Right cardiac atrium (tissue), 5 donors: ENCODE results near the gene AP1M1. TPM values are rescaled to one million over a fixed set of nuclear protein-coding genes. Genes with fewer than 3 reads are reported as not detected.

ENCODE experiments used
- ATAC-seq, 2 donors: fragments of 200-7000 bp; cut with Tn5 transposase; one replicate each; pipeline versions ENCODE4 v1.8.0 to v1.9.1; 2020; ENCODE audit warnings: moderate library complexity in 2 of 2, mild to moderate bottlenecking in 1 of 2
- DNase-seq, 3 donors: peaks; one replicate each; pipeline ENCODE4 v3.0.0-alpha.2; 2020
- H3K27ac ChIP-seq: one replicate; pipeline ENCODE4 v1.5.1; 2013; ENCODE audit warnings: mild to moderate bottlenecking, low read length, control low read depth, moderate library complexity
- H3K27me3 ChIP-seq: one replicate; pipeline ENCODE4 v1.6.1; 2013; ENCODE audit not compliant: control insufficient read depth, insufficient read depth
- H3K4me1 ChIP-seq: one replicate; pipeline ENCODE4 v1.6.1; 2013; ENCODE audit warnings: low read length; ENCODE audit not compliant: control insufficient read depth, insufficient read depth
- H3K4me3 ChIP-seq: one replicate; pipeline ENCODE4 v1.5.1; 2013; ENCODE audit warnings: low read length, control low read depth
- H3K9me3 ChIP-seq: one replicate; pipeline ENCODE4 v1.6.1; 2013; ENCODE audit warnings: low read length; ENCODE audit not compliant: control insufficient read depth
- WGBS: extraction: QIAGEN DNeasy Blood & Tissue Kit; methylation state at CpG from one replicate; pipeline ENCODE4 v1.1.7; 2013; 5-methylcytosine and 5-hydroxymethylcytosine counted together
- intact Hi-C, 4 donors: fragments of 100-400 bp; cut with DNase I; formaldehyde crosslinking; loops; one replicate each; pipeline versions ENCODE4 v1.11.0 to v1.14.0; 2022 to 2023
- polyA plus RNA-seq: library from polyadenylated mRNA; stranded (reverse); fragments of 200-250 nt; gene quantifications from one replicate; pipeline ENCODE4 v1.2.3, GENCODE V29; 2013
- total RNA-seq, 4 donors: library from RNA; stranded (reverse); fragmentation: NEBNext Ultra II Directional; extraction: Animal tissue kit (Norgen Biotek cat#: 25700); gene quantifications; one replicate each; pipeline ENCODE4 v1.2.1, GENCODE V29; 2021
- donor health status: healthy with polysubstance abuse.
- donor health status: DM: no; HTN: yes; CAD: no.
- donor health status: DM: no; HTN: no; CAD: no.
- donor health status: DM: no; HTN: yes; CAD: no; lungs with severe emphysema.
- donor health status: DM: yes; HTN: yes; CAD: no.

AP1M1 gene
- total and polyA plus RNA-seq, 5 donors: 37.1 to 65.5 (median 47.6) TPM

DNA sequence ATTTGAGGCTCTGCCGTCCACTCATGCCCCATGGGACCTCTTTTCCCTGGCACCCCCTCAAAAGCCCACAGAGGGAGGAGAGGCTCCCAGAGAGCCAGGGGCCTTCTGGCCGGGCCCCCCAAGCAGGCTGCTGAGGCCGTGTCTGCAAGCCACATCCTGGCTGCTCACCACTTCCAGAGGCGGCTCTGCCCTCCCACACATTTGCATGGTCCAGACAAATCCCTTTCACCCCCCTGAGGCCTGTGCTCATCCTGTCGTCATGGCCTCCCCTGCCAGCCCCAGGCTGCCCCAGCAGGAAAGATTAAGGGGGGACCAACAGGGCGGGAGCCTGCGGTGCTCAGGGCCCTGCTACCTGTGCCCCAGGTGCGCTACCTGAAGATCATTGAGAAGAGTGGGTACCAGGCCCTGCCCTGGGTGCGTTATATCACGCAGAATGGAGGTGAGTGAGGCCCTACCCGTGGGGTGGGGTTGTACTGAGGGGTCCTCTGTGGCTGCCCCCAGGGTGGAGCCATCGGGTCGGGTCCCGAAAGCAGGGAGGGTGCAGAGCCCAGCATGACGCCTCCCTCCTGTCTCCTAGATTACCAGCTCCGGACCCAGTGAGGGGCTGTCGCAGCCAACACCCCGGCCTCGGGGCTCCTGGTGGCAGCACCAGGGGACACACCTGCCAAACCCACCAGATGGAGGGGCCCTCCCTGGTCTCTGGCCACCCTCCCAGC is 36.3 kb downstream of the AP1M1 start:
- Histone ChIP-seq H3K9me3 (no peaks in the 10 kb centered on the region), H3K27me3 (no peaks in the 10 kb centered on the region), H3K4me1 (no peaks in the 10 kb centered on the region), H3K27ac (no peak overlapping the region), H3K4me3 (no peak overlapping the region)
- WGBS: 85% methylated on average over 19 of the region's 19 CpGs
- intact Hi-C loops: no loop called here
- ATAC-seq: peak in 1 of 2 donors; percentile 18
- no peak for DNase-seq

GRCh38 chr19:16234552-16235445 is 37.1 kb downstream of the AP1M1 start:
- DNase-seq: no peak
- Histone ChIP-seq H3K9me3 (no peaks in the 10 kb centered on the region), H3K27ac (no peak overlapping the region), H3K4me3 (no peak overlapping the region), H3K27me3 (no peaks in the 10 kb centered on the region), H3K4me1 (no peaks in the 10 kb centered on the region)
- intact Hi-C loops: no loop called here
- no peak for ATAC-seq
- 91% methylated on average over 41 of the region's 41 CpGs for WGBS

- WGBS: 87% methylated on average over 21 of the region's 21 CpGs
These were observed 38.3 kb downstream of the AP1M1 start for GRCh38 chr19:16235811-16236652.

GRCh38 chr19:16244091-16244490 is 46.4 kb downstream of the AP1M1 start:
- H3K4me3 ChIP-seq: no peak overlapping the region
- intact Hi-C loops: loop anchor here in 1 of 4 donors (10.0 kb wide), 1 partner anchor 81 kb away; the partner anchor contains the start of gene KLF2
- ATAC-seq (no peak), DNase-seq (no peak)
- no peaks in the 10 kb centered on the region for H3K27me3 ChIP-seq
- H3K27ac ChIP-seq: no peak overlapping the region
- 32% methylated on average over 2 of the region's 2 CpGs for WGBS
- no peaks in the 10 kb centered on the region for H3K9me3 ChIP-seq
- H3K4me1 ChIP-seq: no peaks in the 10 kb centered on the region

More at GRCh38 chr19:16235811-16236652, 38.3 kb downstream of the AP1M1 start:
- Histone ChIP-seq H3K4me1 (no peaks in the 10 kb centered on the region), H3K27ac (no peak overlapping the region), H3K9me3 (no peaks in the 10 kb centered on the region), H3K4me3 (no peak overlapping the region), H3K27me3 (no peaks in the 10 kb centered on the region)
- no peak for DNase-seq
- intact Hi-C loops: no loop called here
- peak in 1 of 2 donors; percentile 3 for ATAC-seq

- Histone ChIP-seq H3K27me3 (no peaks in the 10 kb centered on the region), H3K4me1 (no peaks in the 10 kb centered on the region), H3K9me3 (no peaks in the 10 kb centered on the region), H3K4me3 (no peak overlapping the region), H3K27ac (no peak overlapping the region)
- intact Hi-C loops: loop anchor here (1.0 to 10.0 kb wide), 6 partner anchors 77 to 139 kb away; partner anchors contain the start of gene KLF2 (in 1 of the 4)
- peak; percentile 92 to 95 for ATAC-seq
- 38% methylated on average over 18 of the region's 18 CpGs for WGBS
- peak; percentile 87 to 95 (median 95) for DNase-seq
These were observed 49.9 kb downstream of the AP1M1 start for GRCh38 chr19:16247353-16248182.

DNA sequence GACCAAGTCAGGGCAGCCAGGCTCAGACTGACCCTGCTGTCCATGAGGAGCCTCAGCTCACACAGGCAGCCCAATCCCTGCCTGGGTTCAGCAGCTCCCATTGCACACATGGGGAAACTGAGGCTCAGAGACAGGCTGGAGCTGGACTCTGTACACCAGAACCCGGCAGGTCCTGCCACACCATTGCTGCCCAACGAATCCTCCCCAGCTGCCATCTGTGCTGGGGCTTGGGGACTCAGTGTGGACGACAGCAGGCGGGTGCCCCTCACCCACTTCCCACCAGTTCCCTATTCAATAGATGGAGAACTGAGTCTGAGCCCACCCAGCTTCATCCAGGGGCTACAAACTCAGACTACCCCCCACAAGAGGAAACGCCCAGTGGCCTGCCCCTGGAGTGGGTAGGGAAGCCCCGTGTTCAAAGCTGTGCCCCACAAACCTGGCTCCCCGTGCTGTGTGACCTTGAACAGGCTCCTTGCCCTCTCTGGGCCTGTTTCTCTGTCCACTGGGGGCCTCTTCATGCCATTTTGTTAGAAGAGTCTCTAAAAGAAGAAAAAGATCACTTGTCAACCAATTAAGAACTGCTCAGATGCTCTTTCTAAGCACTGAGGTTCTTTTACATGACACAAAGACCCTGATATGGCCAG is 50.8 kb downstream of the AP1M1 start:
- H3K27ac ChIP-seq: no peak overlapping the region
- no peak for DNase-seq
- H3K27me3 ChIP-seq: no peaks in the 10 kb centered on the region
- peak in 1 of 2 donors; percentile 7 for ATAC-seq
- no peak overlapping the region for H3K4me3 ChIP-seq
- H3K9me3 ChIP-seq: no peaks in the 10 kb centered on the region
- H3K4me1 ChIP-seq: no peaks in the 10 kb centered on the region
- 88% methylated on average over 7 of the region's 7 CpGs for WGBS
- intact Hi-C loops: loop anchor here (2.0 to 10.0 kb wide), 4 partner anchors 76 to 136 kb away; partner anchors contain the start of gene KLF2 (in 1 of the 4)

DNA sequence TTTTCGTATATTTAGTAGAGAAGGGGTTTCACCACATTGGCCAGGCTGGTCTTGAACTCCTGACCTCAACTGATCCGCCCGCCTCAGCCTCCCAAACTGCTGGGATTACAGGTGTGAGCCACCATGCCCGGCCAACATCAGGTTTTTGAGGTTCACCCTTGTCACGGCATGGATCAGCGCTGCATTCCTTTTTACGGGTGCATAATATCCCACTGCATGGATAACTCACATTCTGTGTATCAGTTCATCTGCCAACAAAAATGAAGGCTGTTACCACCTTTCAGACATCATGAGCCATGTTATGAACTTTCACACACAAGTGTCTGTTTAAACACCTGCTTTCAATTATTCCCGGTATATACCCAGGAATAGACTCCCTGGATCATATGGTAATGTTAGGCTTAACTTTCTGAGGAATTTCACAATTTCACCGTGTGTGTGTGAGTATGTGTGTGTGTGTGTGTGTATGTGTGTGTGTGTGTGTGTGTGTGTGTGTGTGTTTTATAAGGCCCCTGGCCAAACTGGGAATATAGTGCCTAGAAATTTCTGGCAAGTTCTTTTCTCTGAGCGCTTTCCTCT is 52.2 kb downstream of the AP1M1 start:
- Histone ChIP-seq H3K4me1 (no peaks in the 10 kb centered on the region), H3K4me3 (no peak overlapping the region), H3K9me3 (no peaks in the 10 kb centered on the region), H3K27me3 (no peaks in the 10 kb centered on the region), H3K27ac (no peak overlapping the region)
- DNase-seq: no peak
- 88% methylated on average over 10 of the region's 10 CpGs for WGBS
- intact Hi-C loops: loop anchor here (2.0 to 10.0 kb wide), 4 partner anchors 75 to 135 kb away; partner anchors contain the start of gene KLF2 (in 2 of the 4)
- ATAC-seq: no peak

- 84% methylated on average over 23 of the region's 23 CpGs for WGBS
- intact Hi-C loops: loop anchor here in 1 of 4 donors (10.0 kb wide), 1 partner anchor 72 kb away; the partner anchor contains the start of gene KLF2
- H3K27me3 ChIP-seq: no peaks in the 10 kb centered on the region
- H3K4me3 ChIP-seq: no peak overlapping the region
- H3K4me1 ChIP-seq: no peaks in the 10 kb centered on the region
- no peaks in the 10 kb centered on the region for H3K9me3 ChIP-seq
- peak; percentile 7 to 47 for ATAC-seq
- no peak overlapping the region for H3K27ac ChIP-seq
- peak in 2 of 3 donors; percentile 76 to 78 for DNase-seq
These were observed 54.9 kb downstream of the AP1M1 start for GRCh38 chr19:16252459-16253205.
